Skeletal muscle satellite cell (primary cell): ENCODE measurements around the gene FAM241A.
A peak's percentile ranks its signal among the peaks of the same experiment; 100 is the strongest.
"Not testable (repeated sequence)": the region's sequence is repeated elsewhere in the genome, so short reads cannot be mapped to it uniquely, and the experiment has no call there.

ENCODE experiments used
- H3K27me3 ChIP-seq: 2 replicates; pipeline ENCODE4 v1.7.0; 2013; ENCODE audit warnings: low read length; ENCODE audit not compliant: control insufficient read depth, insufficient read depth
- H3K36me3 ChIP-seq: 2 replicates; pipeline ENCODE4 v1.7.0; 2013; ENCODE audit warnings: mild to moderate bottlenecking, control low read depth, low read length; ENCODE audit not compliant: insufficient read depth
- H3K4me1 ChIP-seq: 2 replicates; pipeline ENCODE4 v1.7.0; 2013; ENCODE audit warnings: low read length; ENCODE audit not compliant: control insufficient read depth, insufficient read depth
- H3K4me2 ChIP-seq: 2 replicates; pipeline ENCODE4 v1.7.0; 2013; ENCODE audit warnings: mild to moderate bottlenecking, low read length
- H3K4me3 ChIP-seq: 2 replicates; pipeline ENCODE4 v1.7.0; 2013; ENCODE audit warnings: low read length
- H3K9ac ChIP-seq: 2 replicates; pipeline ENCODE4 v1.7.0; 2013; ENCODE audit warnings: mild to moderate bottlenecking, low read depth, low read length, moderate library complexity
- H3K9me3 ChIP-seq: replicated peaks from 2 replicates; pipeline ENCODE4 v1.7.0; 2013; ENCODE audit warnings: mild to moderate bottlenecking, control low read depth, low read length

FAM241A gene

GRCh38 chr4:112156553-112156952 is 11.3 kb downstream of the FAM241A start:
- Histone ChIP-seq H3K4me2 (no peak overlapping the region), H3K9me3 (no peaks in the 10 kb centered on the region)

GRCh38 chr4:112163706-112164105 is 18.5 kb downstream of the FAM241A start:
- H3K4me1 ChIP-seq, H3K36me3 ChIP-seq, H3K4me2 ChIP-seq, H3K9ac ChIP-seq, H3K4me3 ChIP-seq, H3K9me3 ChIP-seq, H3K27me3 ChIP-seq: not testable (repeated sequence)

More at GRCh38 chr4:112156553-112156952, 11.3 kb downstream of the FAM241A start:
- Histone ChIP-seq H3K27me3 (no peaks in the 10 kb centered on the region), H3K9ac (no peak overlapping the region), H3K4me3 (no peak overlapping the region), H3K36me3 (no peaks in the 10 kb centered on the region), H3K4me1 (no peaks in the 10 kb centered on the region)

DNA sequence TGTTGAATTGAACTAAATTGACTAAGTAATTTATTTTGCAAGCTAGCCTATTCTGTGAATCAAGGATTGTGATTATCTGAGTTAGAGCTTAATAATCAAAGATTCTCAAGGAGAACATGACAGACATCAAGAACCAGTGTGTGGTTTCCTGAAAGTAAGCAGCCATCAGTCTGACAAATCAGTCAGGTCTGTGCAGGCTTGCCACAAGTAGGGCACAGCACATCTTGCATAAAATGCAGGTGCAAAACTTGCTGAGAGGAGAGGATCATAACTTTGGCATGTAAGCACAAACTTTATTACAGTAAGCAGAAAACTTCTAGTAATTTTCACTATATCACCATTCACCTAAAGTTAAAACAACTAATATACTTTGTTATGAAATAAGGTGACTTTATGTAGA is 22.5 kb downstream of the FAM241A start:
- Histone ChIP-seq H3K9ac (no peak overlapping the region), H3K4me2 (no peak overlapping the region), H3K4me1 (peaks cover 21% of the 10 kb centered on the region), H3K27me3 (no peaks in the 10 kb centered on the region), H3K36me3 (no peaks in the 10 kb centered on the region), H3K9me3 (no peaks in the 10 kb centered on the region), H3K4me3 (no peak overlapping the region)

DNA sequence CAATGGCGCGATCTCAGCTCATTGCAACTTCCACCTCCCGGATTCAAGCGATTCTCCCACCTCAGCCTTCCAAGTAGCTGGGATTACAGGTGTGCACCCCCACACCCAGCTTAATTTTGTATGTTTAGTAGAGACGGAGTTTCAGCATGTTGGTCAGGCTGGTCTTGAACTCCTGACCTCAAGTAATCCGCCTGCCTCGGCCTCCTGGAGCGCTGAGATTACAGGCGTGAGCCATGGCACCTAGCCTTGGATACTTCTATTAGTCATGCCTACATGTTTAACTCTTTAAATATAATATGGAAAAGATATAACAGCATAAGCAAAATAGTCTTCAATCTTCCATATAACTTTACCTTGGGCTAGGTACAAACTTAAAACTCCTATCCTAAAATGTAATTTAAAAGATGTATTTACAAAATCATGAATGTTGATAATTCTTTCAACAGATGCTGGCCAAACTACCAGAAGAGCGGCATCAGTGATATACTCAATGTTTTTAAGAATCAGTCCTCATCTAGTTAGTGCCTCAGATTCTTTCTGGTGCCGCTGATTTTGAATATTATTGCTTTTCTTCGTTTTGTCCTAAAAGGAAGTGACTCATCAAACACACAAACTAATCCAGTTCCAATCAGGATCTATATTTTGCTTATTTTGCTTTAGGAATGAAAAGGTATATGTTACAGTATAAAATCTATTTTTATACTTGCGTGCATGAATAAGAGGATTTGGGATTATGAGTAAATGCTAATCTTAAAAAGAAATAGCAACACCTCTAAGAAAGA is 23.7 kb downstream of the FAM241A start:
- Histone ChIP-seq H3K36me3 (no peaks in the 10 kb centered on the region), H3K4me1 (peaks cover 21% of the 10 kb centered on the region), H3K4me3 (no peak overlapping the region), H3K9me3 (no peaks in the 10 kb centered on the region), H3K27me3 (no peaks in the 10 kb centered on the region), H3K4me2 (no peak overlapping the region), H3K9ac (no peak overlapping the region)

DNA sequence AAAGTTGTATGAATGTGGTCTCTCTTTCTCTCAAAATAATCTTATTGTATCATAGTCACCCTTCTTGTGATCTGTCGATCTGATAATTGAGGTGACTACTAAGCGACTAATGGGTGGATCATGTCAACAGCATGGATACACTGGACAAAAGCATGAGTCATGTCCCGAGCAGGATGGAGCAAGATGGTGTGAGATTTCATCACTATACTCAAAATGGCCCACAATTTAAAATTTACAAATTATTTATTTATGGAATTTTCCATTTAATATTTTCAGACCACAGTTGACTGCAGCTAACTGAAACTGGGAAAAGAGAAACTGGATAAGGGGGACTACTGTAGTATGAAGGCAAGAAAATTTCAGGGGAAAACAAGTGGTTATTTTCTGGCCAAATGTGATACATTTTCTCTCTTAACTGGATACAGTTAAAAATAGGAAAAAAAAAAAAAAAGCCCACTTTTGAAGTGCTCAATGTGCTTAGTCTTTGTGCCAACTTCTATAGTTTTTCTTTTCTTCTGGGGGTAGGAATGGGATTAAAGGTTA is 25.3 kb downstream of the FAM241A start:
- Histone ChIP-seq H3K4me2 (peak overlapping the region; percentile 56), H3K27me3 (no peaks in the 10 kb centered on the region), H3K4me1 (peaks cover 21% of the 10 kb centered on the region), H3K4me3 (peak overlapping the region; percentile 26), H3K9me3 (no peaks in the 10 kb centered on the region), H3K36me3 (no peaks in the 10 kb centered on the region), H3K9ac (peak overlapping the region; percentile 56)

- Histone ChIP-seq H3K4me2 (peak overlapping the region; percentile 56), H3K4me3 (peak overlapping the region; percentile 3), H3K9ac (peak overlapping the region; percentile 56), H3K4me1 (peaks cover 21% of the 10 kb centered on the region)
- H3K27me3 ChIP-seq, H3K9me3 ChIP-seq, H3K36me3 ChIP-seq: not testable (repeated sequence)
These were observed 26.0 kb downstream of the FAM241A start for GRCh38 chr4:112171051-112171763.

DNA sequence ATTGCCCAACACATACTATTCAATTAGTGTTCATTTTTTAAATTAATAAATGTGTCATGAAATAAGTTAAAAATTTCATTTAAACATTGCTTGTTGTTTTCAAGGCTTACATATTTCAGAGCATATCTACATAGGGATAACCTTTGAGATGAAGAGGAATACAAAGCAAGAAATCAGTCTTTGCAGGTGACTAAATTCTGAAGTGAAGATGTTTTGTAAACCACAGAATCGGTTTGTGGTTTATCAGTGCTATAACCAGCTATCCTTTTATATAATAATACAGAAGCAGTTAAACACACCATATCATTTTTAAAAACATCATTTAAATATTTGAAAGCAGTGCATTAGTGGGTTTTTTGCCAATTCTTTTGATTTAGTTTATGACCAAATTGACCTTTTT is 26.9 kb downstream of the FAM241A start:
- H3K36me3 ChIP-seq = no peaks in the 10 kb centered on the region
- no peaks in the 10 kb centered on the region for H3K27me3 ChIP-seq
- no peak overlapping the region for H3K4me3 ChIP-seq
- H3K4me2 ChIP-seq = no peak overlapping the region
- H3K9ac ChIP-seq = no peak overlapping the region
- H3K9me3 ChIP-seq = no peaks in the 10 kb centered on the region
- peaks cover 21% of the 10 kb centered on the region for H3K4me1 ChIP-seq

- no peak overlapping the region for H3K4me2 ChIP-seq
- peaks cover 21% of the 10 kb centered on the region for H3K4me1 ChIP-seq
- no peak overlapping the region for H3K9ac ChIP-seq
These were observed 28.6 kb downstream of the FAM241A start for GRCh38 chr4:112173593-112174558.

GRCh38 chr4:112175840-112176239 is 30.6 kb downstream of the FAM241A start:
- H3K4me1 ChIP-seq = peaks cover 5% of the 10 kb centered on the region
- no peaks in the 10 kb centered on the region for H3K9me3 ChIP-seq
- no peaks in the 10 kb centered on the region for H3K27me3 ChIP-seq
- no peak overlapping the region for H3K4me3 ChIP-seq
- H3K36me3 ChIP-seq = no peaks in the 10 kb centered on the region
- H3K9ac ChIP-seq = no peak overlapping the region
- H3K4me2 ChIP-seq = no peak overlapping the region

More at GRCh38 chr4:112173593-112174558, 28.6 kb downstream of the FAM241A start:
- no peaks in the 10 kb centered on the region for H3K27me3 ChIP-seq
- H3K36me3 ChIP-seq = no peaks in the 10 kb centered on the region
- H3K9me3 ChIP-seq = no peaks in the 10 kb centered on the region
- H3K4me3 ChIP-seq = no peak overlapping the region

DNA sequence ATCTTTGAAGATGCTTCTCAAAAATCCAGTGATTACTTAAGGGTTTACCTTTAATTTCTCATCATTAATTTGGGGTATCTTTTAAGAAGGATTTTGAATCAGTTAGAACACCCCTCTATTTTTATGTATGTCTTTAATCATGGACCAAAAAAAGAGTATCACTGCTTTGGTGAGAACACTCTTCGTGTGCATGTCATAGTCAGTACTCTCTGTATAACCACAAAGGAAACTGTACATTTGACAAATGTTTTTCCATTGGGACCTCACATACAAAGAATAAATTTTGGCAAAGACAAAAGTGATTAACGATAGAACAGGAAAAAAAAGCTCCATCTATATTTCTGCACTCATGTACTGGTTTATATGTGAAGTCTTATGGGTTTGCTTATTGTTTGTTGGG is 31.3 kb downstream of the FAM241A start:
- H3K9me3 ChIP-seq = no peaks in the 10 kb centered on the region
- no peak overlapping the region for H3K4me2 ChIP-seq
- H3K4me1 ChIP-seq = no peaks in the 10 kb centered on the region
- no peaks in the 10 kb centered on the region for H3K27me3 ChIP-seq
- H3K36me3 ChIP-seq = no peaks in the 10 kb centered on the region
- no peak overlapping the region for H3K9ac ChIP-seq
- no peak overlapping the region for H3K4me3 ChIP-seq

- H3K4me2 ChIP-seq, H3K9me3 ChIP-seq, H3K4me3 ChIP-seq, H3K36me3 ChIP-seq, H3K27me3 ChIP-seq, H3K4me1 ChIP-seq, H3K9ac ChIP-seq: not testable (repeated sequence)
These were observed 33.5 kb downstream of the FAM241A start for GRCh38 chr4:112178741-112179140.
